ENCODE data around the gene KXD1.
"Not testable (repeated sequence)": the region's sequence is repeated elsewhere in the genome, so short reads cannot be mapped to it uniquely, and the experiment has no call there.

The KXD1 gene

GRCh38 chr19:18557411-18558201, at the start of gene KXD1:
Gene KXD1, plus strand, starts transcription at chr19:18557870. Its CDS starts 4,187 bp downstream, at chr19:18562057.
- DNase-seq: peak; percentile 98

DNA sequence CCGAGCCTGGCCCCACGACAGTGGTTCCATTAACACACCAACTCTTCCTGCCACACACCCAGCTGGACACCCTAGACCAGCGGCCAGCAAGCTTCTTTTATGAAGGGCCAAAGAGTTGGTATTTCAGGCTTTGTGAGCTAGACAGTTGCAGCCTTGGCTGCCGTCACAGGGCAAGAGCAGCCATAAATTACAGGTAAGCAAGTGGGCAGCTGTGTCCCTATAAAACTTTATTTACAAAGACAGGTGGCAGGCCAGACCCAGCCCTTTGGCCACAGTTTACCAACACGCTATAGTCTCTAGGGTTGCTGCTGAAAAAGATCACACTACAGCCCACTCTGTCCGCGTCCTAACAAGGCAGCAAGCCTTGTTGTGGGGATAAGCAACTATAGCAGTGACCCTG, 49.1 kb upstream of the KXD1 start:
- DNase-seq: no peak

DNA sequence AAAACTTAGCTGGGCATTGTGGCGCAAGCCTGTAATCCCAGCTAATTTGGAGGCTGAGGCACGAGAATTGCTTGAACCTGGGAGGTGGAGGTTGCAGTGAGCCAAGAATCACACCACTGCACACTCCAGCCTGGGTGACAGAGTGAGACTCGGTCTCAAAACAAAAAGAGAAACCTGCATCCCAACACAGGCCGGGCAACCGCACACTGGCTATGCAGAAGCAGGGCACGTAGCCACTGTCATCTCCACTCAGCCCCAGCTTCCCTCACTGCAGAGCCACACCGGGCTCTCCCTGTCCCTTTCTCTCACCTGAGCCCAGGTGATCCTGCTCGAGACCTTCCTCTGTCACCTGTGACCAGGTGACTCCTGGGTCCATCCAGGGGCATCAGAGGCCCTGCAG, 47.5 kb upstream of the KXD1 start:
- no peak for DNase-seq

DNA sequence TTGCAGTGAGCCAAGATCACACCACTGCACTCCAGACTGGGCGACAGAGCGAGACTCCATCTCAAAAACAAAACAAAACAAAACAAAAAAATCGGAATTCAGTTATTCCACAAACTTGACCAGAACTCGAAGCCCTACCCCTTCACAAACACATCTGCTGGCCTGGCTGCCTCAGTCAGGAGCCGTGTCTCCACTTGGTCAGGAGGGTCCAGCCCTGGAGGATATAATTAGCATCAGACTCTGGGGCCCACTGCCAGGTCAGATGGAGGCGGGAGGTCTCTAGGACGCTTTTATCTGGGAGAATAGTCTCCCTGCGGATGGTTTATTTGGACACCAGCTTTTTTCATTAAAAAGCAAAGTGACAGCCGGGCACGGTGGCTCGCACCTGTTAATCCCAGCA, 43.8 kb upstream of the KXD1 start:
- no peak for DNase-seq

DNA sequence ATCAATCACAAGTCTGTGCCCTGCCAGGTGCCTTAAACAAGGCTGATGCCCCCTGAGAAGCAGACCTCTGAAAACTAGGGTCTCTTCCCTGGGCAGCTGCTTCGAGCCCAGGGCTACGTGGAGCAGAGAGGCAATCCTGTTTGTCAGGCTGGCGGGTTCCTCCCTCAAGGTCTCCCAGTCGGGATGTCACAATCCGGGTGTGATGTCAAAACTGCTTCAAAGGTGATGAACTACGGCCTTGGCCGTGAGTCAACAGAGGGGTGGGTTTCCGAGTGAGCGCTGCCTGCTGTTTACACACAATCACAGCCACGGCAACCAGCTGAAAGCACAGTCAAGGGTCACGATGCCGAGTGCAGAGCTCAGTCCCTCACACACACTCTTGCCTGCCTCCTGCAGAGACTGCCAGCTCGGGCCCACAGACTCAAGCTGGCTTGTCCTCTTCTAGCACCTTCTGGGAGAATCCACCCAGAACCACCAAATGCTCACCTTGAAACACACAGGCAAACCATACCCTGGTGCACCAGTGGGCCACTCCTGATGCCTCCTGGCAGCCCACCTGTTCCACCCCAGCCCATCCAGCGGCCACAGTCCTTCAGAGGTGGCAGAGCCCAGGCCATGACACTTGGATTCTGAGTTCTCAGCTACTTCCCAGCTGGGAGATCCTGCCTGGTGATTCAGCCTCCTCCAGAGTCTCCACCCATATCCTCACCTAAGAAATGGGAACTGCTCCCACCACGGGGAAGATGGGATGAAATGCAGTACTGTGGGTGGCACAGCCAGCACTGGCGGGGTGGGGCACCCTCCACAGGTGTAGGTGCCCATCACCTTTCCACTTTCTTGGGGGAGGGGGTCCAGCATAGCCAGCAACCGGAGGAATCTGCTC, 42.6 kb upstream of the KXD1 start:
- DNase-seq: peak; percentile 28

GRCh38 chr19:18515959-18516358, 41.7 kb upstream of the KXD1 start:
- no peak for DNase-seq

DNA sequence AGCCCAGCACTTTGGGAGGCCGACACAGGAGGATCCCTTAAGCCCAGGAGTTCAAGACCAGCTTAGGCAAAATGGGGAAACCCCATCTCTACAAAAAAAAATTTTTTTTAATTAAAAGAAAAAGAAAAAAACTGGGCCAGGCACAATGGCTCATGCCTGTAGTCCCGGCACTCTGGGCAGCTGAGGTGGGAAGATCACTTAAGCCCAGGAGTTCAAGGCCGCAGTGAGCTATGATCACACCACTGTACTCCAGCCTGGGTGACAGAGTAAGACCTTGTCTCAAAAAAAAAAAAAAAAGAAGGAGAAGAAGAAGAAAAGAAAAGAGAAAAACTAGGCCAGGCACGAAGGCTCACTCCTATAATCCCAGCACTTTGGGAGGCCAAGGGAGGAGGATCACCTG, 40.1 kb upstream of the KXD1 start:
- DNase-seq: no peak

- no peak for DNase-seq
These were observed 39.0 kb upstream of the KXD1 start for GRCh38 chr19:18518639-18519038.

GRCh38 chr19:18519962-18520847, 37.5 kb upstream of the KXD1 start:
- peak; percentile 66 for DNase-seq

GRCh38 chr19:18520848-18521691, 36.6 kb upstream of the KXD1 start:
- DNase-seq: peak; percentile 29

GRCh38 chr19:18521692-18522123, 36.0 kb upstream of the KXD1 start, which contains the start of gene ELL:
Gene ELL, minus strand, starts transcription at chr19:18522070. Its CDS starts 15 bp downstream, at chr19:18522055.
- no peak for DNase-seq

- peak; percentile 100 for DNase-seq
These were observed 35.4 kb upstream of the KXD1 start for GRCh38 chr19:18522124-18522861.

GRCh38 chr19:18522862-18523440, 34.7 kb upstream of the KXD1 start:
- DNase-seq: not testable (repeated sequence)

DNA sequence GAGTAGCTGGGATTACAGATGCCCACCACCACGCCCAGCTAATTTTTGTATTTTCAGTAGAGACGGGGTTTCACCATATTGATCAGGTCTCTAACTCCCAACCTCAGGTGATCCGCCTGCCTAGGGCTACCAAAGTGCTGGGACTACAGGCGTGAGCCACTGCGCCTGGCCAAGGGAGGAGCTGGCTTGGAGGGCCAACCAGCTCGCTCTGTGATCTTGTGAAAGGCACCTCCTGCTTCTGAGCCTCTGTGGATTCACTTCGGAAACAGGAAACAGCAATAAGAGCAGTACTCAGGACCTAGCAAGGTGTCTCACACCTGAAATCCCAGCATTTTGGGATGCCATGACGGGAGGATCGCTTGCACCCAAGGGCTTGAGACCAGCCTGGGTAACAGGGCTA, 33.8 kb upstream of the KXD1 start:
- no peak for DNase-seq

GRCh38 chr19:18526316-18526715, 31.4 kb upstream of the KXD1 start:
- DNase-seq: no peak

DNA sequence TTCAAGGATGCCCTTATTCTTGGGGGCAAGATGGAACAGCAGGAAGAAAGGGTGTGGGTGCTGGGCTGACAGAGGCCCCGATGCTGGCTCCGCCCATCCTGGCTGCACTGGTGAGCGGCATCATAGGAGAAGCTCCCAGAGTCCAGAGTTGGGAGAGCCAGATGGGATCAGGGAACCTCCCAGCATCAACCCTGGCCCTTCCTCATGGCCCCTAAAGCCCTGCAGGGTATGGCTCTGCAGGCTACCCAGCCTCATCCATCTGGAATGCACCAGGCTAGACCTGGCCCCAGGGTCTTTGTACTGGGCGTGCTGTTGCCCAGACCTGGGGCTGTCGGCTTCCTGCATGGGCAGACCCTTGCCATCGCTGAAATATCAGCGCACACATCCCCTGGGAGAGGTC, 27.9 kb upstream of the KXD1 start:
- DNase-seq: no peak

- no peak for DNase-seq
These were observed 26.2 kb upstream of the KXD1 start for GRCh38 chr19:18531485-18531884.

DNA sequence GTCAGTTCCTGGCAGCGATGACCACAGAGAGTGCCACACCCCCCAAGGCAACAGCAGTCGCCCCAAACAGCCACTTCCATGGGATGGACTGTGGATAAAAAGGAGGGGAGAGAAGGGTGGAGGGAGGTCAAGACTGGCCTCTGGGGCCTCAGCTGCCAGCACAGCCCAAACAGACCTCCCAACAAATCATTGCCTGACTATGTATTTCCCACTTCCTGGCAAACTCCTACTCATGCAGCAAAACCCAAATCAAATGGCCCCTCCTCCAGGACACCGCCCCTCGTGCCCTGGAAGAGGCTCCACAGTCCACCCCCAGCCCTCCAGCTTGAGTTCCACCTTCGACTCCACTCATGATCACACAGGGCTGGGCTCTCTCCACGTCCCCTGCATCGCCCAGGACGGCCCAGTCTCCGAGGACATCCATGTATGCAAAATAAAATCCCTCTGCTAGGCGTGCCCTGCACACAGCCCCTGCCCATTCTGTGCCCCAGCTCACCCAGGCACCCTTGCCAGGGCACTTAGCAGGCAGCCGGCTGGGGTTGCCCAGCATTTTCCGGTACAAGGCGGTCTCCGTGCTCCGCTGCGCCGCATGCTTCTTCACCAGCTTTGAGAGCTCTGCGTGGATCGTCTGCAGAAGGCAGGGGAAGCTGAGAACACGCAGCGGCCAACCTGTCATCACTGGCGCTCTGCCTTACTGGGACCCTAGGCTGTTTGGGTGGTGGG, 25.3 kb upstream of the KXD1 start:
- no peak for DNase-seq

DNA sequence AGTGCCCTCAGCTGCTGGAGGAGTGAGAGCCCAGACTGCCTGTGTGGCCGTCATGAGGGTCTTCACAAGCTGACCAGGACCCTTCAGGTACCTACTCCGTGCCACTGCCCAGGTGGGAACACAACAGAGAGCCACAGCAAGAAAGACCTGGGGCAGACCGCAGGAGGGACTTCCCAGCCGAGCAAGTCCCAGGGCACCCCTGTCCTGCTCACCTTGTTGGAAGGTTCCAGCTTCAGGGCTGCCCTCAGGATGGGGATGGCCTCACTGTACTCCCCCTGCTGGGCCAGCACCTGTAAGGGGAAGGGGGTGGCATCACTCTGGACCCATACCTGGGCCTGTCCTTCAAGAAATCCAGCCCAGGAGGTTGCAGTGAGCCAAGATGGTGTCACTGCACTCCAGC, 24.6 kb upstream of the KXD1 start:
- DNase-seq: no peak

DNA sequence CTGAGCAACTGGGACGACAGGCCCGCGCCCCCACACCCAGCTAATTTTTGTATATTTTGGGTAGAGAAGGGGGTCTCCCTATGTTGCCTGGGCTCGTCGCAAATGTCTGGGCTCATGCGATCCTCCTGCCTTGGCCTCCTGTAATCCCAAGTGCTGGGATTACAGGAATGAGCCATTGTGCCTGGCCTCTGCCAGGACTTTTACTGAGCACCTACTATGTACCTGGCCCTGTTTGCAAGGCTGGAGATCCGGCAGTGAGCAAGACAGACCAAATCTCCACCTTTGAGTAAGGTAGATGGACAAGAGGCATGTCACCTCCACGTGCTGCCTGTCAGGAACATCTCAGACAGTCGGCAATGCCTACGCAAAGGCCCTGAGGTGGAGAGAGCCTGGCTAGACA, 21.2 kb upstream of the KXD1 start:
- DNase-seq: no peak

Data from activated naive CD4-positive, alpha-beta T cell treated with Interleukin-2 at 50 U/mL for 16 hours (primary cell).